ENCODE measurements around the gene ATP8B1.

The ATP8B1 gene

GRCh38 chr18:57771626-57772025, 31.5 kb downstream of the ATP8B1 start (continued):
- TF ChIP-seq PATZ1 (CRISPR knock-in tag; IDR thresholded peaks at IDR 0.05; ENCODE audit: borderline replicate concordance) (no peak), CSRNP3 (CRISPR knock-in tag; IDR thresholded peaks at IDR 0.05) (no peak)

GRCh38 chr18:57771193-57771592, 31.9 kb downstream of the ATP8B1 start:
- TF ChIP-seq CSDC2 (CRISPR knock-in tag; IDR thresholded peaks at IDR 0.05) (no peak), PATZ1 (CRISPR knock-in tag; IDR thresholded peaks at IDR 0.05; ENCODE audit: borderline replicate concordance) (no peak), ZNF565 (CRISPR knock-in tag; conservative IDR thresholded peaks at IDR 0.05; ENCODE audit: low read depth) (no peak), GLIS3 (CRISPR knock-in tag; IDR thresholded peaks at IDR 0.05) (no peak)
- ATAC-seq: no peak

GRCh38 chr18:57768537-57769326, 34.4 kb downstream of the ATP8B1 start:
- TF ChIP-seq ZNF8 (CRISPR knock-in tag; IDR thresholded peaks at IDR 0.05) (no peak), ZC3H10 (CRISPR knock-in tag; IDR thresholded peaks at IDR 0.05) (no peak), TSHZ2 (CRISPR knock-in tag; IDR thresholded peaks at IDR 0.05) (no peak), CSRNP3 (CRISPR knock-in tag; IDR thresholded peaks at IDR 0.05) (no peak), RARB (CRISPR knock-in tag; IDR thresholded peaks at IDR 0.05) (no peak)
- ATAC-seq: peak; percentile 84

DNA sequence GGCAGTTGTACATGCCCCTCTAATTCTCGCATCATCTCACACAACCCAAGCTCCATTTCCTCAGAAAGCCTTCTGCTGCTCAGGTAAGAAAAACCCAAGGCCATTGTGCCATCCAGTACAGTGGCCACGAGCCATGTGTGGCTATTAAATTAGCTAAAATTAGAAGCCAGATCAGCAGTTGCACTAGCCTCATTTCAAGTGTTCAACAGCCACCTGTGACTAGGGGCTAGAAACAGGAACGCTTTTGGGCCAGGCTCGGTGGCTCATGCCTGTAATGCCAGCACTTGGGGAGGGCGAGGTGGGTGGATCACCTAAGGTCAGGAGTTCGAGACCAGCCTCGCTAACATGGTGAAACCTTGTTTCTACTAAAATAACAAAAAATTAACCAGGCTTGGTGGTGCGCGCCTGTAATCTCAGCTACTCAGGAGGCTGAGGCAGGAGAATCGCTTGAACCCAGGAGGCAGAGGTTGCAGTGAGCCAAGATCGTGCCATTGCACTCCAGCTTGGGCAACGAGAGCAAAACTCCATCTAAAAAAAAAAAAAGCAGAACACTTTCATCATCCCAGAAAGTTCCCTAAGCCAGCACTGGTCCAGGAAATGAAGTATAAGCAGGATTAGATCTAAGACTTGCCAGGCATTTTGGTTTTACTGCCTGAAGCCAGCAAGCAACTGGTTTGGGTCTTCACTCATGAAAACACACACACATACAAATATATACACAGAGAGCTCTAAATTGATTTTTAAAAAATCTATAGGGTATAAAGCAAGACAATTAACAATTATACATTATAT, 35.7 kb downstream of the ATP8B1 start:
- ATAC-seq: no peak
- TF ChIP-seq ISL1 (CRISPR knock-in tag; IDR thresholded peaks at IDR 0.05): no peak
- no peak for TF ChIP-seq SNAI2 (CRISPR knock-in tag; IDR thresholded peaks at IDR 0.05)

DNA sequence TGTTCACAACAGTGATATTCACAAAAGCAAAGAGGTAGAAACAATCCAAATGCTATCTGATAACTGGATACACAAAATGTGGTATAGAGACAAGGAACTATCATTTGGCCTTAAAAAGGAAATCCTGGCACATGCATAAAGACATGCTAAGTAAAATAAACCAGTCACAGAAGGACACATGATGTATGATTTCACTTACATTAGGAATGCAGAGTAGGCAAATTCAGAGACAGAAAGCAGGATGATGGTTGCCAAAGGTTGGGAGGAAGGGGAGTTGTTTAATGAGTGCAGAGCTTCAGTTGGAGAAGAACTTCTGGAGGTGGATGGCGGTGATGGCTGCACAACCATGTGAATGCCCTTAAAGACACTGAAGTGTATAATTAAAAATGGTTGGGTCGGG, 38.1 kb downstream of the ATP8B1 start:
- TF ChIP-seq PPARA (CRISPR knock-in tag; IDR thresholded peaks at IDR 0.05; ENCODE audit: borderline replicate concordance) (no peak), PATZ1 (CRISPR knock-in tag; IDR thresholded peaks at IDR 0.05; ENCODE audit: borderline replicate concordance) (no peak), ISL1 (CRISPR knock-in tag; IDR thresholded peaks at IDR 0.05) (no peak), TOX (CRISPR knock-in tag; IDR thresholded peaks at IDR 0.05; ENCODE audit: borderline replicate concordance) (no peak)
- ATAC-seq: no peak

All from SK-N-SH treated with all-trans-retinoic acid at 6 μM for 48 hours (cell line).